Common myeloid progenitor, CD34-positive (primary cell): Measurements from ENCODE around the gene EMX1.

Experiments used
- CTCF ChIA-PET: fragments of 350-600 bp; sonication (Branson Sonifier 250); formaldehyde crosslinking; loops from one replicate; lab custom pipeline; 2021; ENCODE audit warnings: antibody characterized with exemption; lab: Charles Lee
- POLR2A ChIA-PET: fragments of 350-600 bp; sonication (Branson Sonifier 250); formaldehyde crosslinking; loops from one replicate; lab custom pipeline; 2021; ENCODE audit warnings: antibody characterized with exemption; lab: Charles Lee
- DNase-seq, 3 donors: peaks; one replicate each; pipeline versions ENCODE4 v3.0.0 to v3.0.0-alpha.2; 2013
- H3K27ac ChIP-seq, 2 experiments: 1 replicate in 1 of 2; 2 replicates in 1 of 2; pipeline ENCODE4 v1.7.0; 2013; ENCODE audit warnings: inconsistent platforms in 2 of 2, low read length in 2 of 2, mild to moderate bottlenecking in 2 of 2, low read depth in 1 of 2, moderate library complexity in 1 of 2; ENCODE audit not compliant: severe bottlenecking in 2 of 2, insufficient read depth in 1 of 2, poor library complexity in 1 of 2
- H3K27me3 ChIP-seq, 5 experiments: replicated peaks in 2 of 5; 1 replicate in 3 of 5; 2 replicates in 2 of 5; pipeline versions ENCODE4 v1.6.1 to v1.7.0; 2013; ENCODE audit warnings: low read length in 4 of 5, mild to moderate bottlenecking in 2 of 5, moderate library complexity in 2 of 5, inconsistent platforms in 1 of 5; ENCODE audit not compliant: insufficient read depth in 5 of 5, control insufficient read depth in 4 of 5
- H3K36me3 ChIP-seq, 4 experiments: 1 replicate in 2 of 4; 2 replicates in 2 of 4; pipeline versions ENCODE4 v1.6.1 to v1.7.0; 2013; ENCODE audit warnings: low read length in 3 of 4, control low read depth in 1 of 4, mild to moderate bottlenecking in 1 of 4; ENCODE audit not compliant: control insufficient read depth in 4 of 4, insufficient read depth in 4 of 4
- H3K4me1 ChIP-seq, 4 experiments: 1 replicate in 3 of 4; 2 replicates in 1 of 4; pipeline versions ENCODE4 v1.6.1 to v1.7.1; 2013; ENCODE audit warnings: low read length in 3 of 4, mild to moderate bottlenecking in 3 of 4, control low read depth in 1 of 4, inconsistent platforms in 1 of 4, moderate library complexity in 1 of 4; ENCODE audit not compliant: control insufficient read depth in 4 of 4, insufficient read depth in 4 of 4; ENCODE audit errors: control extremely low read depth in 1 of 4
- H3K4me3 ChIP-seq, 7 experiments: 1 replicate in 4 of 7; 2 replicates in 3 of 7; pipeline versions ENCODE4 v1.5.1 to v1.7.0; 2013; ENCODE audit warnings: mild to moderate bottlenecking in 7 of 7, low read length in 6 of 7, moderate library complexity in 6 of 7, inconsistent platforms in 2 of 7, low read depth in 2 of 7, control low read depth in 1 of 7; ENCODE audit not compliant: insufficient read depth in 4 of 7, control insufficient read depth in 1 of 7; ENCODE audit errors: extremely low read depth in 1 of 7
- H3K9me3 ChIP-seq, 5 experiments: 1 replicate in 4 of 5; 2 replicates in 1 of 5; pipeline versions ENCODE4 v1.6.1 to v1.7.1; 2013; ENCODE audit warnings: low read length in 4 of 5, mild to moderate bottlenecking in 2 of 5, inconsistent platforms in 1 of 5, low read depth in 1 of 5, moderate library complexity in 1 of 5; ENCODE audit not compliant: control insufficient read depth in 4 of 5, insufficient read depth in 2 of 5; ENCODE audit errors: control extremely low read depth in 1 of 5
- WGBS: methylation state at CpG from one replicate; pipeline ENCODE4 v1.1.5; 2013; ENCODE audit not compliant: insufficient coverage; 5-methylcytosine and 5-hydroxymethylcytosine counted together

The EMX1 gene

GRCh38 chr2:72963423-72964145 is 46.3 kb downstream of the EMX1 start:
- Histone ChIP-seq H3K27ac (no peak overlapping the region), H3K36me3 (peaks cover 0 to 9% (median 3%) of the 10 kb centered on the region in 4 experiments), H3K4me1 (peaks cover 0 to 12% (median 0%) of the 10 kb centered on the region in 4 experiments), H3K27me3 (no peaks in the 10 kb centered on the region), H3K9me3 (no peaks in the 10 kb centered on the region), H3K4me3 (no peak overlapping the region)
- CTCF ChIA-PET: interaction anchor here (0.8 to 1.0 kb wide), 2 partner anchors 33 to 70 kb away, joined by 3 read pairs; no protein-coding TSS in a partner anchor
- POLR2A ChIA-PET: no interaction called here
- WGBS: 95% methylated on average over 10 of the region's 10 CpGs
- no peak for DNase-seq

DNA sequence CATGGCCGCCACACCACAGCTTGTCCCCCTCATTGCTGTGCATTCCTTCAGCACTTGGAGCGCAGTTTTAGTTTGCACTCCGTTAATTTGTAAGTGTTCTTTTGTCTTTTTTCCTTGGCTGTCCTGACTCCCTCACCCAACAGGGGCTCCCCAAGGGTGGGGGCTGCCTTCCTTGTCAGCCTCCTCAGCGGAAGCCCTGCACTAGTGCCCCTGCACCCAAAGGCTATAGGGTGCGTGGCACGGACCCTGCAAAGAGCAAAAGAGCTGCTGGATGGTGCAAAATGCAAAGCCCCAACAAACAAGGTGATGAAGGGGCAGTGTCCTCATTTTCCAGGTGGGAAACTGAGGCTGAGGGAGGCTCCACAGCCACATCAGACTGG is 46.8 kb downstream of the EMX1 start:
- WGBS: 98% methylated on average over 6 of the region's 6 CpGs

DNA sequence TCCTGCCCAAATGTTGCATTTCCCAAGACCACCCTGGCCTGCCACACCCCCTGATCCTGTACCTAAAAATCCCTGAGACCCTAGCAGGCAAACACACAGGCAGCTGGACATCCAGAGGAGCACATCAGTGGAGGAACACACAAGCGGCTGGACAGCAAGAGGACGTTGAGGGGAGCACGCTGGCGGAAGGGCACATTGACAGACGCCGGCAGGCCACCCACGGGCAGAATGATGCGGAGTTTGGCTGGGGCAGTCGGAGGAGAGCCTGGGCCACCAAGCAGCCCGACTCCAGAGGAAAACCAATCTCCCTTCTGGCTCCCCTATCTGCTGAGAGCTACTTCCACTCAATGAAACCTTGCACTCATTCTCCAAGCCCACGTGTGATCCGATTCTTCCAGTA is 47.7 kb downstream of the EMX1 start:
- 98% methylated on average over 12 of the region's 12 CpGs for WGBS
- H3K9me3 ChIP-seq: no peaks in the 10 kb centered on the region
- H3K27ac ChIP-seq: no peak overlapping the region
- no peak for DNase-seq
- H3K27me3 ChIP-seq: no peaks in the 10 kb centered on the region
- POLR2A ChIA-PET: no interaction called here
- CTCF ChIA-PET: no interaction called here
- H3K36me3 ChIP-seq: peaks cover 0 to 9% (median 3%) of the 10 kb centered on the region in 4 experiments
- H3K4me3 ChIP-seq: no peak overlapping the region
- peaks cover 0 to 12% (median 0%) of the 10 kb centered on the region in 4 experiments for H3K4me1 ChIP-seq

More for the DNA sequence above, 46.8 kb downstream of the EMX1 start:
- Histone ChIP-seq H3K4me3 (no peak overlapping the region), H3K9me3 (no peaks in the 10 kb centered on the region), H3K27me3 (no peaks in the 10 kb centered on the region), H3K27ac (no peak overlapping the region), H3K4me1 (peaks cover 0 to 12% (median 0%) of the 10 kb centered on the region in 4 experiments), H3K36me3 (peaks cover 0 to 9% (median 3%) of the 10 kb centered on the region in 4 experiments)
- no peak for DNase-seq
- ChIA-PET POLR2A (no interaction called here), CTCF (interaction anchor here (0.8 to 1.0 kb wide), 2 partner anchors 33 to 71 kb away, joined by 3 read pairs; no protein-coding TSS in a partner anchor)

DNA sequence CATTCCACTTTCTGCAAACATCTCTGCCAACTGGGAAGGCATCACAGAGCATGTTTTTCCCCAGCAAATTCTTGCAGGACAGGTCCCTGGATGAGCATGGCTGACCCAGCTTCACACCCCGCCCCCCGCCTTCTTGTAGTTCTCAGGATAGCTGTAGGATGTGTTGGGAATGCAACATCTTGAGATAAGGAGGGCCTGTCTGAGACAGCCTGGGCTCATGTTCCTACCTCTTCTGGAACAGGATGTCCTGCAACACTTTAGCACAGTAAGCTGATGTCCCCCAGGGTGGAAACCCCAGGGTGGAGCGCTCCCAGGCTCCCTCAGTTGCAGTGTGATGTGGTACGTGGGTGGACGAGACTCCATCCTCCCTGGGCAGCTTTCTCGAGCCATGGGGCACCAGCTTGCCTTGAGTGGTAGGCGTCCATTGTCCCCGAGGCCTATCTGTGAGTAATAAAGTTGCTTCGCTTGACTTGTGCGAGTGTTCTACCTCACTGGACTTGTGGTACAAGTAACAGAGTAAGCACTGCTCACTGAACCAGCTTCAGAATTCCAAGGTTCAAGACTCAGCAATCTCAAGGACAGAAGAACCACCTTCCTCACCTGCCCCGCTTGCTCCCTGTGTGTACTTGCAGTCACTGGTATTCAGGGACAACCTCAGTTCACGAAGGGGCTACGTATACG is 48.6 kb downstream of the EMX1 start:
- whole genome bisulfite sequencing: 98% methylated on average over 13 of the region's 14 CpGs
- Histone ChIP-seq H3K27ac (no peak overlapping the region), H3K27me3 (no peaks in the 10 kb centered on the region), H3K4me3 (no peak overlapping the region), H3K4me1 (peaks cover 0 to 12% (median 0%) of the 10 kb centered on the region in 4 experiments), H3K9me3 (no peaks in the 10 kb centered on the region), H3K36me3 (peaks cover 0 to 9% (median 3%) of the 10 kb centered on the region in 4 experiments)
- DNase-seq: no peak
- CTCF ChIA-PET: interaction anchor here (1.6 kb wide), 1 partner anchor 73 kb away, joined by 6 read pairs; no protein-coding TSS in a partner anchor
- POLR2A ChIA-PET: no interaction called here

DNA sequence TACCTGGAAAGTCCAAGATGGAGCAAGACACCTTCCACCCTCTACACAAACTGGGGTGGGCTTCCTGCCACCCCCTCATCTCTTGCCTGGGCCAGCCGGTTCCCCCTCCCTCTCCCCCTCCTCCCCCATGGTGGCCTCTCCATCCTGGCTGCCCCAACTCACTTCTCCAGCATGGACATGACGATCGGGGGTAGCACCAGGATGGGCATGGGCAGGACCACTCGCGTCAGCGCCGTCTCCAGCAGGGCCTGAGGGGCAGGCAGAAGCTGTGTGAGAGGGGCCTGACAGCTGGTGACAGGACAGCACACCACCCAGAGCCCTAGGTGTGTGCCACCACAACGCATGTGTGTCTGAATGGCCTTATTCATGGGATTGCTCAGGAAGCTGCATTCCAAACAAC is 51.0 kb downstream of the EMX1 start:
- no peak for DNase-seq
- WGBS: 93% methylated on average over 8 of the region's 8 CpGs
- Histone ChIP-seq H3K4me3 (no peak overlapping the region), H3K27me3 (peaks cover 0 to 4% (median 0%) of the 10 kb centered on the region in 5 experiments), H3K27ac (no peak overlapping the region), H3K4me1 (no peaks in the 10 kb centered on the region), H3K36me3 (peaks cover 0 to 11% (median 3%) of the 10 kb centered on the region in 4 experiments), H3K9me3 (no peaks in the 10 kb centered on the region)
- CTCF ChIA-PET: interaction anchor here (1.2 to 2.9 kb wide), 2 partner anchors 23 to 76 kb away, joined by 3 to 13 read pairs; no protein-coding TSS in a partner anchor
- POLR2A ChIA-PET: no interaction called here

DNA sequence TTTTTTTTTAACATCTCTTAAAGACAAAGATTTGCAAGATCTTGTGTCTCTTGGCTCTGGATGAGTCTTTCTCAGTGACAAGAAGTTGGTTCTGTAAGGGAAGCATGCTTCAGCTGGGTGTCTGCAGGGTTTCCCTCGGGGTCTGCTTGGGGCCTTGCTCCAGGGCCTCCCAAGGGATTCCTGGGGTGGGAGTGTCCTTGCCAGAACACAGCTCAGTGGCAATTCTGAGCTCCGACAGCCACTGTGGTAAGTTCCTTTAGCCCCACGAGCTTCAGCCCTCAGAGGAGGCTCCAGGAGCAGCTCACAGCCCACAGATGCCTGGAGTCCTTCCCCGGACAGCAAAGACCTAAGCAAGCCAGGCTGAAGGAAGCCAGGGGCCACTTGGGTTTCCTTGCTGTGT is 52.4 kb downstream of the EMX1 start:
- Histone ChIP-seq H3K36me3 (peaks cover 0 to 11% (median 6%) of the 10 kb centered on the region in 4 experiments), H3K27me3 (peaks cover 0 to 4% (median 0%) of the 10 kb centered on the region in 5 experiments), H3K4me1 (no peaks in the 10 kb centered on the region), H3K4me3 (no peak overlapping the region), H3K9me3 (no peaks in the 10 kb centered on the region), H3K27ac (no peak overlapping the region)
- DNase-seq: no peak
- 97% methylated on average over 3 of the region's 4 CpGs for WGBS
- ChIA-PET CTCF (interaction anchor here (0.6 to 2.9 kb wide), 3 partner anchors 22 to 192 kb away, joined by 3 to 13 read pairs (median 3); no protein-coding TSS in a partner anchor), POLR2A (no interaction called here)
